NOMO-1 treated with DMSO at 0.1 percent for 48 hours (cell line): Measurements from ENCODE around the gene PON2.
"Not testable (repeated sequence)": the region's sequence is repeated elsewhere in the genome, so short reads cannot be mapped to it uniquely, and the experiment has no call there.

ENCODE experiments used
- DNase-seq: peaks from one replicate; lab custom pipeline; 2025; ENCODE audit not compliant: unreplicated experiment; lab: John Stamatoyannopoulos, UW

Gene PON2

DNA sequence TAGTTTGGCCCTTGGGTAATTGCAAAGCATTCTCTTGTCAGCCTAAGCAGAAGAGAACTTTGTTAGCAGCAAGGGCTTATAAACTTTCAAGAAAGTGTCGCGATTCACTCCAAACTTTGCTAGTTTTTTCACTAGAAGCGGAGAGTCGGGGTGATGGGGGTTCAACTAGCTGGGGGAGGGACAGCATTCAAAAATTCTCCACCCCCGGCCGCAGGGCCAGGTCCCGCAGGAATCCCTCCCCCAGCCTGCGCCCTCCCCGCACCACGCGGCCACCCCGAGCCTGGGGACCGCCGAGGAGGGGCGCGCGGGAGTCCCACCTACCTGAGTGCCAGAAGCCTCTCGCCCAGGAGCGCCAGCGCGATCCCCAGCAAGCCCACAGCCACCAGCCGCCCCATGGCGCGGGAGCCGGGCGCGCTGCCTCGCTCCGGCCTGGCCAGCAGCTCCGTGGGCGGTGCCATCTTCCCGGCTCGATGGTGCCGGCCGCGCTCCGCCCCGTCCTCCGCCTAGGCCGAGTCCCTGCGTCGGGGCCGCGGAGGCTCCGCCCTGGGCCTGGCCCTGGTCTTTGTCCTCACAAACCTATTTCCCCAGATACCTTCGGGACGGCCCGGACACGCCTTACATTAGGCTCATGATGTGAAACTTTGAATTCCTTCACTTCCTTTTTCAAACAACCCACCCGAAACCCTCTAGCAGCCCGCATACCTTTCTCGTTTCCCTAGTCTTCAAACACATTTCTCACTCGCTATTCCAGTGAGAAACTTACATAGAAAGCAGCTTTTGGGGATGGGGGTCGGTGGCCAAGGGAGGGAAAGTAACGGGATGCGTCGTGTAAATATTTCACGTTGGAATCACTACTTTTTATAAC is at the start of gene PON2:
Gene PON2 (minus strand): TSS at position 472 of the 865 bp plus-strand sequence. CDS start 77 bp downstream, at position 395.
- peak; percentile 99 for DNase-seq

DNA sequence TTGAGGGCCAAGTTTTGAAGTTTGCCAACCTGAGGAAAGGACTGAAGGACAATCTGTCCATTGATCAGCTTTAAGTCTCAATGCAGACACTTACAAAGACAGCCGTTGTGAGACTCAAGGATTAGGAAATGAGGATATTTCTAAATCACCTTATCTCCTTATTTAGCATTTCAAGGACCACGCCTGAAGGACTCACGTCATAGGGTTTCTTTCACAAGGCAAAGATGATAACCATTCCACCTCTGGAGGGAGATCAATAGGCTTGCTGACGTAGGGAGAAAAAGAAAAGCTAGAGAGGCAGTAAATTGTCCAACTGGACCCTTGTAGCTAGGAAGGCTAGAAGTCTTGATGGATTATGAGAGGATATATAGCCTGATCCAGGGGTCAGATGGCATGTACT is 47.6 kb upstream of the PON2 start:
- no peak for DNase-seq

DNA sequence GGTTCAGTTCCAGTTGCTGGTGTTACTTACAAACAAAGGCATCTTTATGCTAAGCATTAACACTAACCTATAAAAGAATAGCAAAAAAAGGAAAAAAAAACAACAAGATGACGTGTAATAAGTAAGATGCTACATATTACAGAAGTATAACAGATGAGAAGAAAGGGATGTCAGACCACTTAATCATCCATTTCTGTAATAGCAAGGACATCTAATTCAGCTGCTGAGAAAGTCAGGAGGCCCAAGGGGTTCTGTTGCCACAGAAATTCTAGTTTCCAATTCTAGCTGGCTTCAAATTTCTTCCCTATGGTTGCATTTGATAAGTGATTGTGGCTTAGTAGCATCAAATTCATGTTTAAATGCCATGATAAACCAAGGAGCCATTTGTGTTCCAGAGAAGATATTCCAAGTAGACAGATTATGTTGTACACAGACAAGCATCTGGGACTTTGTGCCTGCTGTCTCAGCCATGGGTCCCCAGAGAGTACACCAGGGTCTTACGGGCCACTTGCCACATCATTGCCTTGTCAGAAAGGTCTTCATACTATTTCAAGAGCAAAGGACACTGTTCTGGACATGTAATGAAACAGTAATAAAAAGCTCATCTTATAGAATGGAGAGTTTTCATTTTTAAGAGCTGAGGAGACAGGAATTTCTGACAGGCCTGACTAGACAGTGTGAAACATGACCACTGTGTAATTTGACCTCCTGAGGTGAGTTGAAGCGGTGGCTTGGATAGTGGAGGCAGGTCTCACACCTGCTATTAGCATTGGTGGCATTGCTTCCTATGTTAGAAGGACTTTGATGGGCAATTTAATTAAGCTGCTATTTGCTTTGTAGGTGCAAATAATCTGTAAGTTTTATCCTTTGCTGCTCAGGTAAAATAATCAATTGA is 46.7 kb upstream of the PON2 start:
- DNase-seq: no peak

DNA sequence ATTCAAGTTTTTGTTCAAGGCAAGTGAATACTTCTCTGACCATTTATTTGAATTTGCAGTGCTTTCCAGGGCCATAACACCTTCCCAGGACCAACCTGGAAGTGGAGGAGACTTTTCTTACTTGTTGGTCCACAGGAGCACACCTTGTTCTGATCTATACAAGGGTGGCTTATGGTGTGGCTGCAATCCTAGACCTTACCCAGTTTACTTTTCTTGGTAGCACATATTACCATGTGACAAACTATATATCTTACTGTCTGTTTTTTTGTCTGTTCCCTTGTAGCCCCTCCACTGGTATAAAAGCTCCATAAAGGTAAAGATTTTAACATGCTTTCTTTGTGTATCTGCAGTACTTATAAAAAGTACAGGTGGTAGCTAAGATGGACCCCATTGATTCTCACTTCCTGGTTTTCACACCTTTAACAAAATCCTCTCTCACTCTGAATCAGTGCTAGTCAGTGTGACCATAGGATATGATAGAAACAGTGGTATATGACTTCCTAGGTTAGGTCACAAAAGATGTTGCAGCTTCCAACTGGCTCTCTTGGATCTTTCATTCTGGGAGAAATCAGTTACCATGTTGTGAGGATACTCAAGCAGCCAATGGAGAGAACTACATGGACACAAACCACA is 45.3 kb upstream of the PON2 start:
- no peak for DNase-seq

DNA sequence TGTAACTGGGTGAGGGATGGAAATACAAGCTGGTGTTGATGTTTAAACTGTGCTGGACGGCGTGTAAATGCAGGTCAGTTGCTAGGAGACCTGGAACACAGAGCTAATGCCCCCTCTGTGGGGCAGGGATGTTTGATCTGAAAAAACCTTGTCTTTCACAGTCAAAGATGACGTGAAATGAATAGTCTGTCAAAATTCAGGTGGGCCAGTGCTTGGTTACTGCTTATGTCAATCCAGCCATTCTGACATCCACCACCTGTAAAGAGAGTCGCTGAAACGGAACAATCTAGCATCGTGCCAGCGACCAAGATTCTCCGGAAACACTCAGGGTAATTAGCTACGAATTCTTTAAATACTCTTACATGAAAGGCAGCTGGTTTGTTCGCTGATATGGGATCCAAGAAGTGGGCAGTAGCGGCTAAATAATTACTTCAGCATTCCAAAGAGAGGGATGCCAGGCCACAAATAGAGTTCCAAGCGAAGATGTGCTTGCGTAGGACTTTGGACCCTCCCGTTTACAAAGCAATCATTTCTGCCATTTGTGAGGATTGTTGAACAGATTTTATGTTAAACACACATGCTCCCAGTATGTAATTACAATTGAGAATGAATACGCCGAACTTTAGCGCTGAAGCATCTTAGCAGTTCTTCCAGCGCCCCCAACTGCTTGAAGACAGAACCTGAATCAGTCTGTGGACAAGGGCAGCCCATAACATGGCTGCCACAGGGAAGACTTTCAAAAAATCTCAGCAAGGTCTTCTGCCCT is 43.6 kb upstream of the PON2 start:
- no peak for DNase-seq

DNA sequence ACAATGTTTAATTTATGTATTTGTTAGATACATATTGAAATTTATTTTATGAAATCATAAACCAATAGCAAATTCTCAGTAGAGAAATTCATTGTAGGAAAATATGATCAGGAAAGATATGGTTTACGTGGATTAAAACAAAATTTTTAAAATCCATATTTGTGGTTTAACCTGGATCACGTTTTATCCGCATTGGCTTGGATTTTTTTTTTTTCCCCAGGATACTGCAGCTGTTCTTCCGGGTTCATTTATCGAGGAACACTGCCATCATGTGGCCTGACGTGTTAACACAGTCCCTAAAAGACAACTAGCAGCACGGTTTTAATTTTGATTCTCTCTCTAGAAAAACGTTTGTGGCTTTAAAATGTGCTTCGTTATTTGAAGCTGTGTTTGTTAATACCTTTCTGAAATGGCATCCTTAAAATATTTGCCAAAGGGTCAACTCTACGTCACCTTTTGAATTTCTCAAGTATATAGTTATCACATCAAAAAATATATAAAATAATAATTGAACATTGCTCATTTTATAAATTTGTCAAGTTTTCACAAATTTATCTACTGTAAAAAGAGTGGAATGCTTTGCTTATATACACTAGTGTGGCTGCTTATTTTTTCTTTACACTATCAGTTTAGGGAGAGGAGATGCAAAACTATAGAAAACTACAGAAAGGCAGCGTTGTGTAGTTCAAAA is 42.2 kb upstream of the PON2 start:
- DNase-seq: peak; percentile 79

DNA sequence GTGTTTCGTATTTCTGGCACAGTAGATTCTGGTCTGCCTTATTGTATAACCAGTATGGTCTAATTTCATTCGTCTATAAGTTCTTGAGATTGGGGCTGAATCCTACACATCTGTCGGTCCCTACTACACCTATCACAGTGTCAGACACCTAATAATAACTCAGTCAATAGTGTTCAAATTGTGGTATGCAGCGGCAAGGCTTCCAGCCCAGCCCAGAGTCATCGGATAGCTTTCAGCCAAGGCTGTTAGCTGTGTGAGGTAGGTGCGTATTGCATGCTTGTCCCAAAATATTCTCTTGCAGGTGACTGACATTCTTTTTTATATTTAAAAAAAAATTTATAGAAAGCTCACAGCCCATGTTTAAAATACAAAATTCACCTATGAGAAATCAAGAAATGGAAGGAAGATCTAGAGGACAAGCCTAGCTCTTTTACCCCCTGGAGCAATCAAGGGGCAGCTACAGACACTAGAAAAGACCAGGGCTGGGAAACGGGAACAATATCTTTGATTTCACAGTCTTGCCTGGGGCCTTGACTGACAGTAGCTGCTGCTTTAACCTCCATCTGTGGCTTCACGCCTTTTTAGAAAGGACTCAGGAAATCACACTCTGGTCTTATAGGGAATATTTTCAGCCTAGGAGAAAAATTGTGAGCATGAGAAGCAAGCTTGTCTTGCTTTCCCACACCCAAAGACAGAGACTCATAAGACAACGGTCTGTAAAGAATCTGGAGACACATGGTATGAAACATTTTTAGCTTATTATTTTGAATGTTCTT is 41.4 kb upstream of the PON2 start:
- DNase-seq: no peak

DNA sequence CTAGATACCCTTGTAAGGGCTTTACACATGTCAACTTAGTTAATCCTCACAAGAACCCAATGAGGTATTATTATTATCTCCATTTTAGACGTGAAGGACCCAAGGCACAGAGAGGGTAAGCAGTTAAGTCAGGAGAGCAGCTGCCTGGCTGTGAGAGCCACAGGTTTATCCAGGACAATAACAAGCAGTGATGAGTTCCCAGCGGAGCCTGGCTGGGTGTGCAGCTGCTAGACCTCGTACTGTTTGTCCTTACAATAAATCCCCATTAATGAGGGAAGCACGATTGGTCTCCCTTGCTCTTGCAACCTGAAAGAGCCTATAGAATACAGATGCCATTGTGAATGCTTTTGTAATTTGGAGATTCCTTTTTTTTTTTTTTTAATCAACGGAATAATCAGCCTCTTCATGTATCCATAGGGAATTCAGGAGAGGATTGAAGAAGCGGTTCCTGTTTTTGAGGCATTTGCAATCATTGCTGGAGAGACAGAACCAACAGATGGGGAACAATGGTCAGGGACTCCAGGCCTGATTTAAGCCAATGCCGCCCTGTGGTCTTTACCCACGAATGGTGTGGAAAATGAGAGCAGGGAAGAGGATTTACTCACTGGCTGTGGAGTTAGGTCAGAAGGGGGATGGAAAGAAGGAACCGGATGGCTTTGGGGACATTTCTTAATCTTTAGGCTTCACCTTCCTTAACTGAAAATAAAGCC is 38.6 kb upstream of the PON2 start:
- no peak for DNase-seq

DNA sequence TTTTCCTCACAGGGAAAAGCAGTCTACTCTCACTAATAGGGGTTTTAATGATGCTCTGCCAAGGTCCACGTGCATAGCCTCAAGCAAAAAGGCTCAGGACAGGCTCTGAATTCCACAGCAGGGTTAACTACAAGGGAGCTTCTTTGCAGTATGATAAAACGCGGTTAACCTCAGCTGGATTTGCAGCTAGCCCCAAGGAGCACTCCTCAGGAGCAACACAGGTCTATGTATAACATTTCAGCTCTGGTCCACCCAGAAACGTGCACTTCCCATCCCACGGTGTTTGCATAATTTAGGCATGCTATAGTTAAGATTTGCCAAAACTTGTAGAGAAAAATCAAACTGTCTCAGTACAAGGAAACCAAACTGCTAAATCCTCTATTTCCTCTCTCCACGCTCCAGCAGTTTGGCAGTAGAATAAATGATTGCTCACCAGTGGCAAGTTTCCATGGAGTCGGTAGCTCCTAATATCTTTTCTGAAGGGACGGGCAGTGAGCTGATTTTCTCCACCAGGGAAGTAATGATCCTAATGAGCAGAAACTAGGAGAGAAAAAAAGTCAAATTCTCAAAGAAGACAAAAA is 37.8 kb upstream of the PON2 start:
- no peak for DNase-seq

DNA sequence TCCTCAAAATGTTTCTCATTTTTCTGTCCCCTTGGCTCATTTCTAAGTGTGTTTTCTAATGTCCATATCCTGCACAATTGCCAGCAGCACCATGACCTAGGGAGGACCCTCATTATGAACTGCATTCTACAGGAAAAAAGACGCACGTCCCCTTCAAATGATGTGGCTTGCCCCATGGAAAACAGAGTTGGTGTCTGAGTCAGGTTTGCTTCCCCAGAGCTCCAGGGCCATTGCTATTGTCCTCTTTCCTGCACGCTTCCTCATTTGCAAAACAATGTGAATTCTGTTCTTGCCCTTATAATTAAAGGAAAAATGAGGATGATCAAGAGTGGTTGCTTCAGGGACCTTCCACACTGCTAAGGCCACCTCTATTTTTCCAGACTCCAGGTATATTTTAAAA is 36.2 kb upstream of the PON2 start:
- no peak for DNase-seq

DNA sequence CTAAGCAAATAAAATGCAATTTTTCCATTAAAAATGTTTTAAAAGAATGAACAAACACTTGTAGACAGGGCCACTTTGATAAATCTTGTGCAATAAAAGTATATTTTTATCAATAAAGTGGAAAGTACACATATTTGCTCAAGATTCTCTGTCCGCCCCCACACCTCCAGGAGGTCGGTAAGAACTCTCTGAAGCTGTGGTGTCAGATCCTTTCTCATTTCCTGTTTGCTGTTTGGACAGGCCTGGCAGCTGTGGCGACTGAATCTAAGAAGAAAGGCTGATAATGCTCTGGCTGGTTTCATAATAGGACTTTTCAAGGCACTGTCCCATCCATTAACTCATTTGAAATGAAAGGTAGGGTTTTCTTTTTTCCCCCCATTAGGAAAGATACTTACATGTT is 35.6 kb upstream of the PON2 start:
- DNase-seq: peak; percentile 25

DNA sequence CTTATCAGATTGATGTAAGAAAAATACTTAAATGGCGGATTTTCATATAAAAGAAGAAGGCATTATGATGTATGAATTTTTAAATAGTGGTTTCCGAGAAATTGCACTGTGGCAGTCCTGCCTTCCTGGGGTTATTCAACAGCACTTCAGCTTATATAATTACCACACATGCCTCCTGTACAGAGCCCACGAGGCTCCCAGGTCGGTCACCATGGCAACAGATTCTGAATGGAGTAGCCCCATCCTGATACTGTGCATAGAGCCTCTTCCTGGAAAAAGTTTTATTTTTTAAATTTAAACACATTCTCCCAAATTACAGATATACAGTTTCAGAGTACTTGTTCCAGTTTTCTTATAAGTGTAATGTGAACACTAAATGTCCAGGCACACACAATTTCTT is 35.0 kb upstream of the PON2 start:
- DNase-seq: no peak

DNA sequence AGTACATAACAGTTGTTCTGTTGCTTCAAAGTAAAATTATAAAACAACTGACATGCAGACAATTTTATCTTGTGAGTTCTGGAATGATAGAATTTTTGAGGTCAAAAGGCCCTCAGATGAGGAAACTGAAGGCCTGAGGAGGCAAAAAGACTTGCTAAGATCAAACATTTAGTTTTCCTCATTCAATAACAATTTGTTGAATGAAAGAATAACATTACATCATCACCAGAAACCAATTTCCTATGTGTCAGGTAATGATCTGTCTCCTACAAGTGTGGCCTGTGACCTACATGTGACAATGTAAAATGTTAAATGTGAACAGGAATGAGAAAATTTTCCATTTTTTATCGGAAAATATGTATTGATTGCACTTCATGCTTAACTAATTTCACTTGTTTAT is 34.4 kb upstream of the PON2 start:
- no peak for DNase-seq

DNA sequence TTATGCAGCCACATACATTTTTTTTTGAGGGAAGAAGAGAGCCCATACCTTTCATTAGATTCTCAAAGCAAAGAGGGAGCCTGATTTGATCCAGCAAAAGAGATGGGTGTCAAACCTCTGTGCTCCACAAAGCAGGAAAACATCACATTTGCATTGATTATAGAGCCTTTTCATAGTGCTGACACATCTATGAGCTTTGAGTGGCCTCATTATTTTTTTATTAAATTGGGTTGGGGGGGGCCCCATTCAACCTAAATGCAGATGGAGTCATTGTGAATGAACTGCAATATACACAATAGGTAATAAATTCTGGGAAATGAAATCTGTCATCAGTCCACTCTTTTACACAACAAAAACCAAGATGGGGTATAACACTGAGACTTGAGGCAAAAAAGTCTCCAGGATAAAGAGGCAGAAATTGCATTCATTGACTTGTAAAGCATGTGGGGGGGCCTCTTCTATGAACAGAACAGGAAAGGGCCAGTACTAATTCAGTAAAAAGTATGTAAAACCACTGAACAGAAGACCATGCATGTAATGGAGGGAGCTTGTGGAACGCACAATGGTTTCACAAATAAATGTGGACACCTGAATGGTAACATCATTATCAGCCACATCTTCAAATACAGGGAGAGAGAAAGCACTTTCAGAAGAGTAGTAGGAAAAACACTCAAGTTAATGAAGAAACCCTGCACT is 33.2 kb upstream of the PON2 start:
- no peak for DNase-seq

DNA sequence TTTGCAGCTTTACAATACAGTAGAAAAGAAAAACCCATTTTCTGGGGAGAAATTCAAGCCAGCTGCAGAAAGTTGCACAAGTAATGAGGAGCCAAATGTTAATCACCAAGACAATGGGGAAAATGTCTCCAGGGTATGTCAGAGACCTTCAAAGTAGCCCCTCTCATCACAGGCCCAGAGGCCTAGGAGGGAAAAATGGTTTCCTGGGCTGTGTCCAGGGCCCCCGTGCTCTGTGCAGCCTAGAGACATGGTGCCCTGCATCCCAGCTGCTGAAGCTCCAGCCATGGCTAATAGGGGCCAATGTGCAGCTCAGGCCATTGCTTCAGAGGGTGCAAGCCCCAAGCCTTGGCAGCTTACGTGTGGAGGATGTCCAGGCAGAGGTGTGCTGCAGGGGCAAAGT is 25.8 kb upstream of the PON2 start:
- DNase-seq: not testable (repeated sequence)

DNA sequence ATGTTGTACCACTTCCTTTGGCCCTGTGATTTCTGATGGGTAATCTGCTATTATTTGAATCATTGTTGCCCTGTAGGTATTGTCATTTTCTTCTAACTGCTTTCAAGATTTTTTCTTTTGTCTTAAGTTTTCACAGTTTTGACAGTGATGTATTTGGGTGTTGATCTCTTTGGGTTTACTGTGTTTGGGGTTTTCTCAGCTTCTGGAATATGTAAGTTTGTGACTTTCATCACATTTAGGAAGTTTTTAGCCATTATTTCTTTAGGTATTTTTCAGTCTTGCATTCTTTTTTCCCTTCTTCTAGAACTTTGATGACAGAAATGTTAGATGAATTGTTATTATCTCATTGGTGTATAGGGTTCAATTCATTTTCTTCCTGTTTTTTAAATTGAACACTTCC is 23.1 kb upstream of the PON2 start:
- DNase-seq: no peak

DNA sequence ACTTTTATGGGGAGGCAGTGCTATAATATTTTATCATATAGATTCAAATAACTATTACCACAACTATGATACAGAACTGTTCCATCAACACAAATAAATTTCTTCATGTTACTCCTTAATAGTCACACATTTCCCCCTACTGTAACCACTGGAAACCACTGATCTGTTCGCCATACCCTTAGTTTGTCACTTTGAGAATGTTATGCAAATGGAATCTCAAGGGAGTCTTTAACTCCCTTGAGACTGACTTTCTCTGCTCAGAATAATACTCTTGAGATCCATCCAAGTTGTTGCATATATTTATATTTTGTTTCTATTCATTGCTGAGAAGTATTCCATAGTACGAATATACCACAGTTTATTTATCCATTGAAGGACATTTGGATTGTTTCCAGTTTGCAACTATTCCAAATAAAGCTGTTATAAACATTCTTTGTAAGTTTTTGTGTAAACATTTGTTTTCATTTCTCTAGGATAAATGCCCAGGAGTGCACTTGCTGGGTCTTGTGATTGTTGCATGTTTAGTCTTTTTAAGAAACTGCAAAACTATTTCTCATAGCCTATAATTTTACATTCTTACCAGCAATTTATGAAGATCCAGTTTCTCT is 19.7 kb upstream of the PON2 start:
- no peak for DNase-seq

DNA sequence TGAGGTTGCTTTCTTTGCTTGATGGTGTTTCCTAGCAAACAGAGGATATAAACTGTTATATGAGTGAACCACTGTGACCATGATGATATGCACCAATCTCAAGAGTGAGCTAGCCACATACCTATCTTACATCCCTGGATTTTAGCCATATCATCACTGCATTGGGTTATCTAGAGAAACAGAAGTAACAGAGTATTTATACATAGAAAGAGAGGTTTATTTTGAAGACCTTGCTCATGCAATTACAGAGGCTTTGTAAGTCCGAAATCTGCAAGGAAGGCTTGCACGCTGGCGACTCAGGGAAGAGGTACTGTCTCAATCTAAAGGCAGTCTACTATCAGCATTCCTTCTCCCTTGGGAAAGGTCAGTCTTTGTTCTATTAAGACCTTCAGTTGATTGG is 11.8 kb upstream of the PON2 start:
- no peak for DNase-seq
